Measurements from ENCODE around the gene CLDN22. TPM values are rescaled to one million over a fixed set of nuclear protein-coding genes. Genes with fewer than 3 reads are reported as not detected.

Gene CLDN22
- total and polyA plus RNA-seq, 9 of the 15 experiments (the other 6 are each of a cell fraction or from before 2014, with no cell fraction given), result 0.21 TPM; not detected in 8

DNA sequence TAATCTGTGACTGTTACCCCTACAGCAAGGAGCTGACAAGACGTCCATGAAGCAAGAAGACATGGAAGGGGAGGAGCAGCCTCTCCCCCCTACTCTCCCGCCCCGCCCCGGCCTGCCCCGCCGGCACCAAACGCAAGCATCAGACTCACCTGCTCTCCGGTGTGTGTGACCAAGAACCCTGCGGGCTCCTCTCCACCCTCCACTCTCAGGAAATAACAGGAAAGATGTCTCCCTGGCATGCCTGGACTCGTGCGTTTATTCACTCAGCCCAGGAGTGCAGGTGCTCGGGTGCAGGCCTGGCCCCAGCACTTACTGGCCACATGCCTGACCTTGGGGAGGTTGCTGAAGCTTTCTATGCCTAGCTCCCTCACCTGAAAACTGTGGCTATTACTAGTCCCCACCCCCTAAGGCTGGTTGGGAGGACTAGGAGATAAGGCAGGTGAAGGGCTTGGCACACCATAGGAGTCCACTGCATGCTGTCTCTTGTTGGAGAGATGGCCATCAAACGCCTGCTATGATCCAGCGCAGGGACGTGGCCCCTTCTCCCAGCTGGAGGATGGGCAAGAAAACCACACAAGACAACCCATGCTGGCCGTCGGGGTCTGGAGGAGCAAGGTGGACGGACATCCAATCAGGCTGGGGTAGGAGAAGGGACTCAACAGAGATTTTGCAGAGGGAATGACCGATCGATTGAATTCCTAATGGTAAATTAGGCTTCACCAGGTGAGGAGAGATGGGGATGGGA, 37.0 kb upstream of the CLDN22 start:
- Histone ChIP-seq H3K9me3 (replicated peaks; ENCODE audit: control insufficient read depth, insufficient read depth, low read depth, low read length) (no peaks in the 10 kb centered on the region; the same call in 1 of the 2 replicates), H3K27ac (ENCODE audit: extremely low read depth, low read depth, low read length) (no peak overlapping the region), H3K4me2 (ENCODE audit: insufficient read depth, low read length) (no peak overlapping the region), H3K4me1 (replicated peaks in 1 of 2; ENCODE audit: control insufficient read depth in 2 of 2, insufficient read depth in 2 of 2, low read length in 2 of 2) (peaks cover 10 to 19% of the 10 kb centered on the region in 2 experiments; a peak in 4 of 5 replicates), H3K27me3 (ENCODE audit: control insufficient read depth in 2 of 2, insufficient read depth in 2 of 2, low read length in 2 of 2) (no peaks in the 10 kb centered on the region), H2AFZ (ENCODE audit: low read depth, low read length) (no peak overlapping the region), H3K36me3 (ENCODE audit: control insufficient read depth, insufficient read depth, low read length) (no peaks in the 10 kb centered on the region), H3K79me2 (ENCODE audit: control insufficient read depth, insufficient read depth, low read length) (no peaks in the 10 kb centered on the region), H3K4me3 (no peak overlapping the region), H3K9ac (ENCODE audit: insufficient read depth in 1 of 2, low read depth in 2 of 2, low read length in 2 of 2) (peak overlapping the region in 1 of 2 experiments; percentile 16; a peak in 1 of 4 replicates), H3K9me1 (ENCODE audit: control insufficient read depth, insufficient read depth, low read length) (no peaks in the 10 kb centered on the region), H4K20me1 (replicated peaks; ENCODE audit: control insufficient read depth, insufficient read depth, low read length) (no peaks in the 10 kb centered on the region)
- POLR2A ChIA-PET, result no interaction called here
- in situ Hi-C loops (cut with MboI) (no loop called here), intact Hi-C loops (cut with micrococcal nuclease) (no loop called here)
- ATAC-seq, result no peak
- CTCF ChIA-PET (ENCODE audit: low intra/inter-chr PET ratio), result no interaction called here
- no peak for DNase-seq (ENCODE audit: extremely low read depth in 1 of 4, low spot score in 3 of 4)
- no peak for FAIRE-seq
- TF ChIP-seq ILF3 (IDR thresholded peaks at IDR 0.05; ENCODE audit: borderline replicate concordance) (no peak), GTF2A2 (tag; IDR thresholded peaks at IDR 0.05) (no peak), ZBTB9 (CRISPR knock-in tag; IDR thresholded peaks at IDR 0.05) (no peak), ZNF311 (CRISPR knock-in tag; IDR thresholded peaks at IDR 0.05) (no peak), ZNF586 (CRISPR knock-in tag; conservative IDR thresholded peaks at IDR 0.05) (no peak), ZNF212 (CRISPR knock-in tag; IDR thresholded peaks at IDR 0.05) (no peak), ZBTB1 (CRISPR knock-in tag; IDR thresholded peaks at IDR 0.05; ENCODE audit: borderline replicate concordance, low read depth) (no peak), HNRNPUL1 (IDR thresholded peaks at IDR 0.05; ENCODE audit: low read length) (no peak)
- BruUV-seq (replicated peaks), result no TSS peak
- WGBS (ENCODE audit: insufficient coverage, low coverage, missing lambda C conversion rate), result 56% methylated on average over 20 of the region's 20 CpGs

Data from K562 (cell line).